HepG2 (cell line): ENCODE results near the gene ECT2. TPM values are rescaled to one million over a fixed set of nuclear protein-coding genes. Genes with fewer than 3 reads are reported as not detected.

Experiments
- ATF5 ChIP-seq: sonication (generic); formaldehyde crosslinking; IDR thresholded peaks from 2 replicates; pipeline ENCODE4 v1.4.0; 2020; ENCODE audit warnings: mild to moderate bottlenecking, low read depth, missing genetic modification reagents
- BORCS8-MEF2B ChIP-seq: sonication (generic); formaldehyde crosslinking; IDR thresholded peaks from 2 replicates; pipeline ENCODE4 v1.8.0; 2022; ENCODE audit warnings: mild to moderate bottlenecking, missing genetic modification reagents
- CCAR2 ChIP-seq: fragments of 200-400 bp; formaldehyde crosslinking; optimal IDR thresholded peaks from 2 replicates; pipeline ENCODE3; 2018; ENCODE audit warnings: low read depth, mild to moderate bottlenecking, low read length, moderate library complexity
- ERF ChIP-seq: IDR thresholded peaks from 2 replicates; pipeline ENCODE4 v1.6.1; 2018; ENCODE audit warnings: missing biosample characterization, missing genetic modification reagents
- FIP1L1 ChIP-seq: fragments of 200-400 bp; formaldehyde crosslinking; IDR thresholded peaks from 2 replicates; pipeline ENCODE4 v1.6.1; 2018; ENCODE audit warnings: low read depth, mild to moderate bottlenecking, low read length, moderate library complexity, borderline replicate concordance; ENCODE audit not compliant: insufficient read depth
- HDAC2 ChIP-seq: sonication (generic); formaldehyde crosslinking; IDR thresholded peaks from 2 replicates; pipeline ENCODE4 v1.4.0; 2020; ENCODE audit warnings: missing genetic modification reagents
- HES4 ChIP-seq: sonication (generic); formaldehyde crosslinking; IDR thresholded peaks from 2 replicates; pipeline ENCODE4 v1.9.0; 2021; ENCODE audit warnings: mild to moderate bottlenecking, missing genetic modification reagents, borderline replicate concordance
- HMGXB3 ChIP-seq: sonication (generic); formaldehyde crosslinking; IDR thresholded peaks from 2 replicates; pipeline ENCODE4 v1.4.0; 2020; ENCODE audit warnings: missing genetic modification reagents, borderline replicate concordance
- KDM3A ChIP-seq: IDR thresholded peaks from 2 replicates; pipeline ENCODE4 v1.6.1; 2018; ENCODE audit warnings: low read depth, missing compliant biosample characterization
- MYPOP ChIP-seq: sonication (generic); formaldehyde crosslinking; IDR thresholded peaks from 2 replicates; pipeline ENCODE4 v1.8.1; 2023; ENCODE audit warnings: mild to moderate bottlenecking, moderate library complexity, missing genetic modification reagents
- NONO ChIP-seq, 2 experiments: fragments of 450-650 bp in 1 of 2; sonication (generic) in 1 of 2; formaldehyde crosslinking in 1 of 2; IDR thresholded peaks in 1 of 2; conservative IDR thresholded peaks in 1 of 2; 2 replicates each; pipeline versions ENCODE4 v1.6.1 to v1.8.0; 2017 to 2022; ENCODE audit warnings: mild to moderate bottlenecking in 1 of 2, missing genetic modification reagents in 1 of 2, moderate library complexity in 1 of 2
- PRPF4 ChIP-seq: fragments of 200-400 bp; formaldehyde crosslinking; IDR thresholded peaks from 2 replicates; pipeline ENCODE4 v1.6.1; 2016; ENCODE audit warnings: low read length, low read depth; ENCODE audit not compliant: poor library complexity, severe bottlenecking
- SIN3B ChIP-seq: fragments of 150-350 bp; IDR thresholded peaks from 2 replicates; pipeline ENCODE4 v1.6.1; 2014; ENCODE audit warnings: low read length
- SMC3 ChIP-seq: IDR thresholded peaks from 2 replicates; pipeline ENCODE4 v1.6.1; 2011; ENCODE audit warnings: low read length, improper control_type of control experiment
- SUZ12 ChIP-seq: fragments of 150-350 bp; IDR thresholded peaks from 2 replicates; pipeline ENCODE4 v1.6.1; 2014; ENCODE audit warnings: low read depth, low read length
- TCF7 ChIP-seq: sonication (generic); IDR thresholded peaks from 2 replicates; pipeline ENCODE4 v1.6.1; 2016; ENCODE audit warnings: antibody characterized with exemption, low read depth
- ZNF431 ChIP-seq: sonication (generic); formaldehyde crosslinking; IDR thresholded peaks from 2 replicates; pipeline ENCODE4 v1.9.0; 2022; ENCODE audit warnings: missing genetic modification reagents, low read depth, mild to moderate bottlenecking, borderline replicate concordance
- ZNF703 ChIP-seq: sonication (generic); formaldehyde crosslinking; IDR thresholded peaks from 2 replicates; pipeline ENCODE4 v1.5.1; 2020; ENCODE audit warnings: missing genetic modification reagents, mild to moderate bottlenecking, moderate library complexity, borderline replicate concordance
- ZSCAN21 ChIP-seq: sonication (generic); formaldehyde crosslinking; IDR thresholded peaks from 2 replicates; pipeline ENCODE4 v1.8.0; 2022; ENCODE audit warnings: mild to moderate bottlenecking, missing genetic modification reagents, moderate library complexity, borderline replicate concordance
- ZSCAN22 ChIP-seq: sonication (generic); formaldehyde crosslinking; IDR thresholded peaks from 2 replicates; pipeline ENCODE4 v1.4.0; 2020; ENCODE audit warnings: mild to moderate bottlenecking, missing genetic modification reagents
- polyA plus RNA-seq, 8 experiments: library from polyadenylated mRNA; depleted of rRNA in 3 of 8; stranded (reverse) in 7 of 8; unstranded in 1 of 8; fragments of >200 nt; fragmentation: Illumina TruSeq in 4 of 8; extraction: Trizol in 4 of 8; gene quantifications; 2 replicates each; pipeline versions ENCODE4 v1.2.1 to v1.2.3, GENCODE V29; 2011 to 2016; ENCODE audit warnings: low read depth in 4 of 8, missing spikeins in 1 of 8, mixed read lengths in 1 of 8; ENCODE audit not compliant: insufficient read depth in 1 of 8
- total RNA-seq, 5 experiments: library from RNA; depleted of rRNA; stranded (reverse); fragments of >200 nt; fragmentation: Illumina TruSeq; extraction: Trizol; gene quantifications; 2 replicates each; pipeline ENCODE4 v1.2.3, GENCODE V29; 2016; ENCODE audit warnings: low read depth in 1 of 5
- TF ChIP-seq, protein P1 (sequence below): sonication (generic); formaldehyde crosslinking; IDR thresholded peaks from 2 replicates; pipeline ENCODE4 v1.4.0; 2020; ENCODE audit warnings: mild to moderate bottlenecking, missing genetic modification reagents
- TF ChIP-seq, protein P2 (sequence below): sonication (generic); formaldehyde crosslinking; IDR thresholded peaks from 2 replicates; pipeline ENCODE4 v1.8.0; 2022; ENCODE audit warnings: missing genetic modification reagents, low read depth, mild to moderate bottlenecking, borderline replicate concordance

The ECT2 gene
- total and polyA plus RNA-seq, 2 of the 13 experiments (the other 11 are each of a cell fraction or from before 2014, with no cell fraction given): 21.6 to 52.0 TPM

DNA sequence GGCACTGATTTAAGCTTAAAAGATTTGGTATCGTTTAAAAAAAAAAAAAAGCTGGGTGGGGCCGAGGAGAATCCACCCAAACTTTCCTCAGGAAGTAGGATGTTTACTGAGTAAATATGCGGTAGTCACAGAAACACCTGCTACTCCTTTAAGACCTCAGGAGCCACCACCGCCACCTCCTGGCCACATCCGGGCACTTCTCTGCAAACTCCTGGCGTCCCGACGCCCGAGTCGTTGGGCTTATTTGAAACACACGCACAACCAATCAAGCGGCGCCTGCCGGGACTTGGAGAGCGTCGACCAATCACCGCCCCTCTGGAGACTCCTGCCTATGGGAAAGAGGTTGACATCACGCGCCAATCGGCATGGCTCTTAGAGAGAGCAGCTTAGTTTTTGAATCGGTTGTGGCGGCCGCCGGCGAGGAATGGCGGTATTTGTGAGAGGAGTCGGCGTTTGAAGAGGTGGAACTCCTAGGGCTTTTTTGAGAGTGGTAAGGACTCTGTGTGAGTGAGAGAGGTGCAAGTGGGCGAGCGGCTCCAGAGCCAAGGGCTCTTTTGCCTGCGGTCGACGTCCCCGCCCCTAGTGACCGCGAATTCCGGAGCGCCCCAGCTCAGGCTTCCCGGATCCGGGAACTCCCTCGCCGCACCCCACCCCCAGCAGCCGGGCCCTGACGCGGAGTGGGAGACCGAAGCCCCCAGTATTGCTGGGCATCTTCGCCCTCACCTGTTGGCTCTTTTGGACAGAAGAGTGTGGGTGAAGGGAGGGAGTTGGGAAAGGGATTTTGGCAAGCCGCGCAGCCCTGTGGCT lies at the start of gene ECT2 (continued):
- TF ChIP-seq HMGXB3 (CRISPR knock-in tag) (peak; percentile 79), ZSCAN21 (CRISPR knock-in tag) (no peak), ATF5 (CRISPR knock-in tag) (no peak), NONO (IDR thresholded peaks at IDR 0.05) (no peak), NONO (CRISPR knock-in tag; conservative IDR thresholded peaks at IDR 0.05) (no peak), SUZ12 (no peak), ERF (CRISPR knock-in tag) (peak; percentile 29; the same call in 1 of the 2 replicates), ZSCAN22 (CRISPR knock-in tag) (no peak), HES4 (0 out of 2 replicates have a peak, but pooled peaks have one; percentile 27), SMC3 (0 out of 2 replicates have a peak, but pooled peaks have one; percentile 1), SIN3B (peak; percentile 87), KDM3A (CRISPR knock-in tag) (no peak), PRPF4 (no peak), ZNF703 (CRISPR knock-in tag) (peak; percentile 19; the same call in 1 of the 2 replicates), TCF7 (peak; percentile 45), CCAR2 (no peak), ZNF431 (CRISPR knock-in tag) (no peak), MYPOP (CRISPR knock-in tag) (no peak; the same call in 1 of the 2 replicates), BORCS8-MEF2B (CRISPR knock-in tag) (peak; percentile 30; the same call in 1 of the 2 replicates), FIP1L1 (no peak), HDAC2 (CRISPR knock-in tag) (peak; percentile 65)
- TF ChIP-seq, protein P1, sequence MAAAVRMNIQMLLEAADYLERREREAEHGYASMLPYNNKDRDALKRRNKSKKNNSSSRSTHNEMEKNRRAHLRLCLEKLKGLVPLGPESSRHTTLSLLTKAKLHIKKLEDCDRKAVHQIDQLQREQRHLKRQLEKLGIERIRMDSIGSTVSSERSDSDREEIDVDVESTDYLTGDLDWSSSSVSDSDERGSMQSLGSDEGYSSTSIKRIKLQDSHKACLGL (CRISPR knock-in tag): peak; percentile 52; the same call in 1 of the 2 replicates
- TF ChIP-seq, protein P2, sequence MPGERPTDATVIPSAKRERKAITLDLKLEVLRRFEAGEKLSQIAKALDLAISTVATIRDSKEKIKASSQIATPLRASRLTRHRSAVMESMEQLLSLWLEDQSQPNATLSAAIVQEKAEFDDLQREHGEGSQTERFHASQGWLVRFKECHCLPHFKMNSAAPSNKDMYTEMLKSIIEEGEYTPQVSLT (CRISPR knock-in tag): no peak
